ENCODE data around the gene WWOX. TPM values are rescaled to one million over a fixed set of nuclear protein-coding genes. Genes with fewer than 3 reads are reported as not detected.

The WWOX gene
- total and polyA plus RNA-seq, 7 donors: 7.1 to 46.8 (median 16.1) TPM

DNA sequence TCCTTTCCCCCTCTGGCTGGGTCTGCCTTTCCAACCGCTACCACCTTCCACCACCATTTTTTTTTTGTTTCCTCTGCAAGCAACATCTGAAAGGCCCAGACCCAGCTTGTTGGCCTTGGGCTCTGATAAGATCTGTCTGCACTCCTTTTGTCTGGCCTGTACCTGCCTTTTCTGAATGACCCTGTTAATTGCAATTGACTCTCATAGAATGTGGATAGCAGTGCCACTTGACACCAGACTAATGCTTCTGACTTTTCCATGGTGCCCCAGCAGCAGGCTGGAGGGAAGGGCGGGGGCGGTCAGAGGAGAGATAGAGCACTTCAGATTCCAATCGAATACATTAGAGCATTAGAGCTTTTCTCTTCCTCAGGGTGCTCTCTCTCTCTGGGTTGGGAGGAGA, 538.9 kb downstream of the WWOX start:
- H3K36me3 ChIP-seq: no peaks in the 10 kb centered on the region
- H3K4me1 ChIP-seq: no peaks in the 10 kb centered on the region

DNA sequence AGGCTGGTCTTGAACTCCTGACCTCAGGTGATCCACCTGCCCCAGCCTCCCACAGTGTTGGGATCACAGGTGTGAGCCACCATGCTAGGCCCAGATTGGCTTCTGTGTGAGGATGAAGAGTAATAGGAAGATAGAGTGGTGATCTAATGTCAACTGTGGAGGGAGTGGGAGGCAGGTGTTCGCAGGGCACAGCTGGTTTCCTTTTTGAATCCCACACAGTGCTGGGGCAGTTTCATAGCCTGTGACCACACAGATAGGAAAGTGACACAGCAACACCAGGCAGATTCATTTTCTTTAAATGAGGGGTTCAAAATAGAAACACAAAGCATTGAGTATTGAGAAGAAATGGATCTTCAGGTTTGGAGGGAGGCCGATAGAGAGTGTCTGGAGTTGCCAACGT, 540.3 kb downstream of the WWOX start:
- Histone ChIP-seq H3K36me3 (no peaks in the 10 kb centered on the region), H3K9me3 (no peaks in the 10 kb centered on the region), H3K27me3 (no peaks in the 10 kb centered on the region), H3K27ac (no peak overlapping the region), H3K4me3 (no peak overlapping the region), H3K4me1 (no peaks in the 10 kb centered on the region)
- DNase-seq: no peak
- WGBS, 2 donors: 78 to 92% methylated on average over 3 of the region's 3 CpGs
- intact Hi-C loops (cut with DNase I): no loop called here
- no peak for TF ChIP-seq POLR2AphosphoS5 (IDR thresholded peaks at IDR 0.05)
- TF ChIP-seq EP300 (IDR thresholded peaks at IDR 0.05): no peak
- TF ChIP-seq, protein P1, sequence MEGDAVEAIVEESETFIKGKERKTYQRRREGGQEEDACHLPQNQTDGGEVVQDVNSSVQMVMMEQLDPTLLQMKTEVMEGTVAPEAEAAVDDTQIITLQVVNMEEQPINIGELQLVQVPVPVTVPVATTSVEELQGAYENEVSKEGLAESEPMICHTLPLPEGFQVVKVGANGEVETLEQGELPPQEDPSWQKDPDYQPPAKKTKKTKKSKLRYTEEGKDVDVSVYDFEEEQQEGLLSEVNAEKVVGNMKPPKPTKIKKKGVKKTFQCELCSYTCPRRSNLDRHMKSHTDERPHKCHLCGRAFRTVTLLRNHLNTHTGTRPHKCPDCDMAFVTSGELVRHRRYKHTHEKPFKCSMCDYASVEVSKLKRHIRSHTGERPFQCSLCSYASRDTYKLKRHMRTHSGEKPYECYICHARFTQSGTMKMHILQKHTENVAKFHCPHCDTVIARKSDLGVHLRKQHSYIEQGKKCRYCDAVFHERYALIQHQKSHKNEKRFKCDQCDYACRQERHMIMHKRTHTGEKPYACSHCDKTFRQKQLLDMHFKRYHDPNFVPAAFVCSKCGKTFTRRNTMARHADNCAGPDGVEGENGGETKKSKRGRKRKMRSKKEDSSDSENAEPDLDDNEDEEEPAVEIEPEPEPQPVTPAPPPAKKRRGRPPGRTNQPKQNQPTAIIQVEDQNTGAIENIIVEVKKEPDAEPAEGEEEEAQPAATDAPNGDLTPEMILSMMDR (IDR thresholded peaks at IDR 0.05): no peak
- TF ChIP-seq POLR2A (IDR thresholded peaks at IDR 0.05): no peak

More for the DNA sequence above, 538.9 kb downstream of the WWOX start:
- no peaks in the 10 kb centered on the region for H3K27me3 ChIP-seq
- no peak for TF ChIP-seq EP300 (IDR thresholded peaks at IDR 0.05)
- TF ChIP-seq POLR2A (IDR thresholded peaks at IDR 0.05): no peak
- TF ChIP-seq, protein P1 (IDR thresholded peaks at IDR 0.05): no peak
- TF ChIP-seq POLR2AphosphoS5 (IDR thresholded peaks at IDR 0.05): no peak
- H3K4me3 ChIP-seq: no peak overlapping the region
- intact Hi-C loops (cut with DNase I): no loop called here
- no peaks in the 10 kb centered on the region for H3K9me3 ChIP-seq
- WGBS, 2 donors: 94 to 95% methylated on average over 4 of the region's 4 CpGs
- no peak overlapping the region for H3K27ac ChIP-seq
- DNase-seq: no peak

DNA sequence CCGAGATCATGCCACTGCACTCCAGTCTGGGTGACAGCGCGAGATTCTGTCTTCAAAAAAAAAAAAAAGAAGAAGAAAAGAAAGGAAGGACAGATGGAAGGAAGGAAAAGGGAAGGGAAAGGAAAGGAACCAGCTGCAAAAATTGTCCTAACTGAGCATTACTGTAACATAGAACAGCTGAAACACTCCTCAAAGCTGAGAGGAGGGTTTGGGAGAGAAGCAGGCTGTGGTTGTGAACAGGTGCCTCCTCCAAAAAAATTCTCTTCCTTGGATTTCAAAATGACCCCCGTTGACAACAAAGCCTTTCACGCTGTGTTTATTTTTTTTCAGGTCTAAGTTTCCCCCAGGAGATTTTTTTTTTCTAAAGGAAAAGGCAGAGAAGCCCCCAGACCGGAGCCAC, 541.4 kb downstream of the WWOX start:
- no peaks in the 10 kb centered on the region for H3K27me3 ChIP-seq
- no peaks in the 10 kb centered on the region for H3K36me3 ChIP-seq
- no peaks in the 10 kb centered on the region for H3K9me3 ChIP-seq
- WGBS, 2 donors: 74 to 81% methylated on average over 6 of the region's 6 CpGs
- no peaks in the 10 kb centered on the region for H3K4me1 ChIP-seq
- no peak for DNase-seq
- no peak for TF ChIP-seq EP300 (IDR thresholded peaks at IDR 0.05)
- TF ChIP-seq POLR2A (IDR thresholded peaks at IDR 0.05): no peak
- TF ChIP-seq POLR2AphosphoS5 (IDR thresholded peaks at IDR 0.05): no peak
- TF ChIP-seq, protein P1 (IDR thresholded peaks at IDR 0.05): no peak
- H3K4me3 ChIP-seq: no peak overlapping the region
- intact Hi-C loops (cut with DNase I): no loop called here
- no peak overlapping the region for H3K27ac ChIP-seq

DNA sequence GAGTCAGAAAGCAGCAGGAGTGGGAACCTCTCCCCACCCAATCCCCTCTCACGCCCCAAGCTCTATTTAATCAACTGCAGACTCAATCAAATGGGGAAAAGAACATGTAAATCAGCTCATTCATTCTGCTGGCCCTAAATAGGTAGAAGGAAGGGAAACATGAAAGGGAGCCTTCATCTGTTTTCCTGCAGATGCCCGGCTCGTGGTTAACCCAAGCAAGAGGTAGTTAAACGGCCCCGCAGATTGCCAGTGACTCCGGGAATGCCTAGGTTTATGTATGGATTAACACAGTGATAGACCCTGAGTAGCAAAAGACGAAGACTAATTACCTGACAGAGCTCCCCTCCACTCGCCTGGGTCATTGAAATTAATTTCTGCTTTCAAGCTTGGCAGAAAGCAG, 542.0 kb downstream of the WWOX start:
- Histone ChIP-seq H3K4me1 (no peaks in the 10 kb centered on the region), H3K4me3 (no peak overlapping the region), H3K27me3 (no peaks in the 10 kb centered on the region), H3K9me3 (no peaks in the 10 kb centered on the region), H3K36me3 (no peaks in the 10 kb centered on the region), H3K27ac (no peak overlapping the region)
- 52 to 80% methylated on average over 8 of the region's 8 CpGs for WGBS, 2 donors
- no peak for DNase-seq
- TF ChIP-seq EP300 (IDR thresholded peaks at IDR 0.05) (no peak), POLR2AphosphoS5 (IDR thresholded peaks at IDR 0.05) (no peak), POLR2A (IDR thresholded peaks at IDR 0.05) (no peak)
- TF ChIP-seq, protein P1 (IDR thresholded peaks at IDR 0.05): no peak
- intact Hi-C loops (cut with DNase I): no loop called here

DNA sequence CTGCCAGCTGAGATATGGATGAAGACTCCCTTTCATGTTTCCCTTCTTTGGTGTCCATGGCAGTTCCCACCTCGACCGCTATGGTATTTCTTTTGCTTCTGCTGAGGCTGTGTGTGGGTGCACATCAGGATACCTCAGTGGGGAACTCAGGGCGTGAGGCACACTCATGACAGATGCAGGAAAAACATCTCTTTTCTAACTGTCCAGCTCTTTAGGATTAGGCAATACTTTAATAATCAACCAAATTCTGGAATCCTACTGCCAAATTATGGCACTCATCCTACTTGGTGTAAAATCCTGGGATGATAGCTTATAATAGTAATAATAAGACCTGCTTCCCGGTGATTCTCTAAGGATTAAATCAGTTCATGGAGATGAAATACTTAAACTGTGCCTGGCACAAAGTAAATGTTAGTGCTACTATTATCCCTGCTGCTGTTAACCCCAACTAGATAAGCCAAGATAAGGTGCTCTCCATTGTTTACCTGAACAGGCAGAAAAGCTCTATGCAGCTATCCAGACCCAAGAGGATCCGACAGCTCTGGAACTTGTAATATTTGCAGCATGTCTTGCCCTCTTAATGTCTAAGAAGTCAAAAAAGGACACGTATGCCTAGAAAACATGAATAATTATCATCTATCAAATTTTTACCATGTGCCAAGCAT, 543.3 kb downstream of the WWOX start:
- Histone ChIP-seq H3K9me3 (no peaks in the 10 kb centered on the region), H3K36me3 (no peaks in the 10 kb centered on the region), H3K27ac (no peak overlapping the region), H3K4me1 (peaks cover 0 to 5% (median 3%) of the 10 kb centered on the region in 4 donors), H3K4me3 (no peak overlapping the region), H3K27me3 (no peaks in the 10 kb centered on the region)
- intact Hi-C loops (cut with DNase I): no loop called here
- DNase-seq: no peak
- 91% methylated on average over 6 of the region's 6 CpGs for WGBS, 2 donors
- TF ChIP-seq POLR2AphosphoS5 (IDR thresholded peaks at IDR 0.05): no peak
- TF ChIP-seq, protein P1 (IDR thresholded peaks at IDR 0.05): no peak
- no peak for TF ChIP-seq POLR2A (IDR thresholded peaks at IDR 0.05)
- no peak for TF ChIP-seq EP300 (IDR thresholded peaks at IDR 0.05)
